Cerebellar cortex (tissue), 1 donor: ENCODE results near the gene AK5.
A peak's percentile ranks its signal among the peaks of the same experiment; 100 is the strongest.
"Not testable (repeated sequence)": the region's sequence is repeated elsewhere in the genome, so short reads cannot be mapped to it uniquely, and the experiment has no call there.

Source experiments
- DNase-seq: peaks from one replicate; pipeline ENCODE4 v3.0.0-alpha.2; 2015; ENCODE audit warnings: low spot score

The AK5 gene

GRCh38 chr1:77499466-77499865 is 217.6 kb downstream of the AK5 start:
- DNase-seq = no peak

GRCh38 chr1:77504986-77505385 is 223.2 kb downstream of the AK5 start:
- DNase-seq = no peak

GRCh38 chr1:77506771-77507170 is 225.0 kb downstream of the AK5 start:
- DNase-seq = no peak

- no peak for DNase-seq
These were observed 227.3 kb downstream of the AK5 start for GRCh38 chr1:77509051-77509492.

GRCh38 chr1:77509898-77510297 is 228.1 kb downstream of the AK5 start:
- no peak for DNase-seq

GRCh38 chr1:77511440-77511840 is 229.6 kb downstream of the AK5 start:
- DNase-seq = no peak

- DNase-seq = not testable (repeated sequence)
These were observed 230.8 kb downstream of the AK5 start for GRCh38 chr1:77512650-77513049.

GRCh38 chr1:77513839-77514763 is 232.3 kb downstream of the AK5 start:
- DNase-seq = no peak

GRCh38 chr1:77514921-77515776 is 233.3 kb downstream of the AK5 start:
- no peak for DNase-seq

GRCh38 chr1:77516106-77516505 is 234.3 kb downstream of the AK5 start:
- DNase-seq = no peak

GRCh38 chr1:77524038-77524437 is 242.2 kb downstream of the AK5 start:
- DNase-seq = no peak

- not testable (repeated sequence) for DNase-seq
These were observed 249.3 kb downstream of the AK5 start for GRCh38 chr1:77531149-77531548.

- DNase-seq = not testable (repeated sequence)
These were observed 249.9 kb downstream of the AK5 start for GRCh38 chr1:77531596-77532280.

- no peak for DNase-seq
These were observed 250.8 kb downstream of the AK5 start for GRCh38 chr1:77532641-77533040.

- DNase-seq = peak; percentile 47
These were observed 252.0 kb downstream of the AK5 start for GRCh38 chr1:77533660-77534305.

- no peak for DNase-seq
These were observed 252.6 kb downstream of the AK5 start for GRCh38 chr1:77534456-77534855.

- DNase-seq = no peak
These were observed 255.0 kb downstream of the AK5 start for GRCh38 chr1:77536813-77537212.

- no peak for DNase-seq
These were observed 257.2 kb downstream of the AK5 start for GRCh38 chr1:77538956-77539518.

- DNase-seq = no peak
These were observed 257.8 kb downstream of the AK5 start for GRCh38 chr1:77539519-77540142.

GRCh38 chr1:77540501-77541161 is 258.8 kb downstream of the AK5 start:
- no peak for DNase-seq
